Breast epithelium (tissue), 4 donors: ENCODE measurements around the gene CEP164. TPM values are rescaled to one million over a fixed set of nuclear protein-coding genes. Genes with fewer than 3 reads are reported as not detected.

Source experiments
- DNase-seq, 2 donors: peaks; one replicate each; pipeline ENCODE4 v3.0.0-alpha.2; 2019; ENCODE audit warnings: low spot score in 2 of 2
- H3K27ac ChIP-seq, 2 donors: fragments of 200-600 bp; sonication (generic) in 1 of 2; one replicate each; pipeline ENCODE4 v1.5.1; 2016 to 2019; ENCODE audit warnings: mild to moderate bottlenecking in 1 of 2
- H3K27me3 ChIP-seq, 2 donors: fragments of 200-600 bp; sonication (generic) in 1 of 2; one replicate each; pipeline versions ENCODE4 v1.5.1 to v1.6.0; 2017 to 2019; ENCODE audit warnings: control low read depth in 1 of 2, mild to moderate bottlenecking in 1 of 2
- H3K36me3 ChIP-seq: fragments of 200-600 bp; one replicate; pipeline ENCODE4 v1.5.1; 2019
- H3K4me1 ChIP-seq, 2 donors: fragments of 200-600 bp; sonication (generic); one replicate each; pipeline ENCODE4 v1.5.1; 2016 to 2019; ENCODE audit warnings: control low read depth in 1 of 2
- H3K4me3 ChIP-seq, 3 donors: fragments of 200-600 bp; sonication (generic); 1 replicate in 2 of 3; 2 replicates in 1 of 3; pipeline ENCODE4 v1.5.1; 2016 to 2019; ENCODE audit warnings: mild to moderate bottlenecking in 3 of 3, moderate library complexity in 2 of 3
- H3K9me3 ChIP-seq, 2 donors: fragments of 200-600 bp; sonication (generic) in 1 of 2; one replicate each; pipeline ENCODE4 v1.5.1; 2016 to 2019; ENCODE audit warnings: control low read depth in 1 of 2
- CTCF ChIP-seq, 3 donors: fragments of 450-650 bp; IDR thresholded peaks; one replicate each; pipeline ENCODE4 v1.5.1; 2016 to 2017; ENCODE audit warnings: antibody characterized with exemption in 3 of 3, mild to moderate bottlenecking in 3 of 3, moderate library complexity in 3 of 3
- POLR2A ChIP-seq: fragments of 450-650 bp; IDR thresholded peaks from one replicate; pipeline ENCODE4 v1.6.1; 2016; ENCODE audit warnings: antibody characterized with exemption, mild to moderate bottlenecking, moderate library complexity
- POLR2AphosphoS5 ChIP-seq, 3 donors: sonication (generic); formaldehyde crosslinking; IDR thresholded peaks; one replicate each; pipeline ENCODE4 v1.6.1; 2017; ENCODE audit warnings: antibody characterized with exemption in 3 of 3
- intact Hi-C: fragments of 100-400 bp; cut with DNase I; formaldehyde crosslinking; loops from one replicate; pipeline ENCODE4 v1.15.1; 2023; ENCODE audit warnings: low total_unique reads
- total RNA-seq, 3 donors: library from RNA; depleted of rRNA; stranded (reverse); fragments of >200 nt; gene quantifications; one replicate each; pipeline ENCODE4 v1.1.0, GENCODE V29; 2016

CEP164 gene
- total RNA-seq, 3 donors from 2014 or later = 14.9 to 32.6 (median 20.3) TPM

- intact Hi-C loops = no loop called here
- Histone ChIP-seq H3K4me3 (no peak overlapping the region), H3K27ac (no peak overlapping the region), H3K9me3 (no peaks in the 10 kb centered on the region), H3K4me1 (no peaks in the 10 kb centered on the region), H3K36me3 (peaks cover 18% of the 10 kb centered on the region), H3K27me3 (no peaks in the 10 kb centered on the region)
- no peak for DNase-seq
- no peak for TF ChIP-seq CTCF (IDR thresholded peaks at IDR 0.05)
- TF ChIP-seq POLR2AphosphoS5 (IDR thresholded peaks at IDR 0.05) = no peak
- no peak for TF ChIP-seq POLR2A
These were observed 55.1 kb downstream of the CEP164 start for GRCh38 chr11:117382746-117383145.

GRCh38 chr11:117384045-117384444 lies 56.4 kb downstream of the CEP164 start:
- H3K4me1 ChIP-seq = no peaks in the 10 kb centered on the region
- no peaks in the 10 kb centered on the region for H3K9me3 ChIP-seq
- no peak overlapping the region for H3K27ac ChIP-seq
- intact Hi-C loops = no loop called here
- H3K4me3 ChIP-seq = no peak overlapping the region
- H3K36me3 ChIP-seq = peaks cover 18% of the 10 kb centered on the region
- no peak for DNase-seq
- TF ChIP-seq CTCF (IDR thresholded peaks at IDR 0.05) (no peak), POLR2A (no peak), POLR2AphosphoS5 (IDR thresholded peaks at IDR 0.05) (no peak)
- no peaks in the 10 kb centered on the region for H3K27me3 ChIP-seq

- Histone ChIP-seq H3K4me1 (no peaks in the 10 kb centered on the region), H3K4me3 (no peak overlapping the region), H3K27ac (no peak overlapping the region), H3K27me3 (no peaks in the 10 kb centered on the region), H3K36me3 (peaks cover 18% of the 10 kb centered on the region), H3K9me3 (no peaks in the 10 kb centered on the region)
- no peak for DNase-seq
- intact Hi-C loops = no loop called here
- no peak for TF ChIP-seq CTCF (IDR thresholded peaks at IDR 0.05)
- no peak for TF ChIP-seq POLR2A
- TF ChIP-seq POLR2AphosphoS5 (IDR thresholded peaks at IDR 0.05) = no peak
These were observed 57.8 kb downstream of the CEP164 start for GRCh38 chr11:117385471-117385870.

GRCh38 chr11:117385906-117386305 lies 58.3 kb downstream of the CEP164 start:
- DNase-seq = no peak
- H3K9me3 ChIP-seq = no peaks in the 10 kb centered on the region
- H3K27ac ChIP-seq = no peak overlapping the region
- no peaks in the 10 kb centered on the region for H3K27me3 ChIP-seq
- intact Hi-C loops = no loop called here
- H3K4me1 ChIP-seq = no peaks in the 10 kb centered on the region
- no peak overlapping the region for H3K4me3 ChIP-seq
- TF ChIP-seq POLR2A (no peak), CTCF (IDR thresholded peaks at IDR 0.05) (no peak), POLR2AphosphoS5 (IDR thresholded peaks at IDR 0.05) (no peak)
- peaks cover 14% of the 10 kb centered on the region for H3K36me3 ChIP-seq

- no peaks in the 10 kb centered on the region for H3K9me3 ChIP-seq
- intact Hi-C loops = no loop called here
- no peak for DNase-seq
- no peak for TF ChIP-seq CTCF (IDR thresholded peaks at IDR 0.05)
- no peak for TF ChIP-seq POLR2AphosphoS5 (IDR thresholded peaks at IDR 0.05)
- no peak for TF ChIP-seq POLR2A
- no peak overlapping the region for H3K27ac ChIP-seq
- no peaks in the 10 kb centered on the region for H3K4me1 ChIP-seq
- no peaks in the 10 kb centered on the region for H3K27me3 ChIP-seq
- H3K4me3 ChIP-seq = no peak overlapping the region
- peaks cover 7% of the 10 kb centered on the region for H3K36me3 ChIP-seq
These were observed 60.5 kb downstream of the CEP164 start for GRCh38 chr11:117387992-117388755.
